ENCODE data around the gene ARMC12. TPM values are rescaled to one million over a fixed set of nuclear protein-coding genes. Genes with fewer than 3 reads are reported as not detected.
A peak's percentile ranks its signal among the peaks of the same experiment; 100 is the strongest.

The ARMC12 gene
- total and polyA plus RNA-seq, 2 of the 13 experiments (the other 11 are each of a cell fraction or from before 2014, with no cell fraction given), result 1.3 TPM; not detected in 1

DNA sequence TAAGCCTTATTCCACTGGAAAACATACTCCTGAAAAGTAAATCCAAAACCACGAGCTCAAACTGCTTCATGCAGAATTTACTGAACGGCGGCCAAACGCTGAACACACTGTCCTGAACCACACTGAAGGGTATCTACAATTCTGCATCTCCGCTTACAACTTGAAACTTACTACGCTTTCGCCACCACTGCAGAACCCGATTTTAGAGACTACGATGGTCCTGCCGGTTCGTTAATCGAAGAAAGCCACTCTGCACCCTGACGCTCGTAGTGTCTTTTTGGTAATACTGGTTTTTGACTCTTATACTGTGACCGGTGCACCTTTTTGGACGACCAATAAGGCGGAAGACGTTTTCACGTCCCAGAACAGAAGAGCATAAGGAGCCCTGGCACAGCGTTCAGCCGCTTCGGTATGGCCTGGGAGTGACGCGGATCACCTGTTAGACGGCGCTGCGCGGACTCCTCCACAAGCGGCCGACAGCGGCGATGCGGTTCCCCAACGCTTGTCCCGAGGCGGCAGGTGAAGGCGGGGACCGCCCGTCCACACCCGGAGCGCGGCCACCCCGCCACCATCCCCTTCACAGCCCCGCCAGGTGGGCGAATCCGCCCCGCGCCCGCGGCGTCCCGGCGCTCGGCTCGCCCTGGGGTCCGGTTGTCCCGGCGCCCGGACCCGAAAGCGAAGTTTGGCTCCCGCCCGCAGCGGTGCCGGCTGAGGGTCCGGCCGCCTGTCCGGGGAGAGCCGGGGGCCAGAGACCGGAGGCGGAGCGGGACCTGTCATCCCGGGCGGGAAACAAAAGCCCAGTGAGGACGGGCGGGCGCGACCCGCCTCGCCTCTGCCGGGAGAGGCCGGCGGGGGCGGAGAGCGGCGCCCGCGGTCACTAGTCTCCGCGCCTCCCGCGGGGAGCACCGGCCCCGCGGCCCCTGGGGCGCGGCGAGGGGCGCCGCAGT is 48.9 kb upstream of the ARMC12 start (continued):
- TF ChIP-seq, protein P1, sequence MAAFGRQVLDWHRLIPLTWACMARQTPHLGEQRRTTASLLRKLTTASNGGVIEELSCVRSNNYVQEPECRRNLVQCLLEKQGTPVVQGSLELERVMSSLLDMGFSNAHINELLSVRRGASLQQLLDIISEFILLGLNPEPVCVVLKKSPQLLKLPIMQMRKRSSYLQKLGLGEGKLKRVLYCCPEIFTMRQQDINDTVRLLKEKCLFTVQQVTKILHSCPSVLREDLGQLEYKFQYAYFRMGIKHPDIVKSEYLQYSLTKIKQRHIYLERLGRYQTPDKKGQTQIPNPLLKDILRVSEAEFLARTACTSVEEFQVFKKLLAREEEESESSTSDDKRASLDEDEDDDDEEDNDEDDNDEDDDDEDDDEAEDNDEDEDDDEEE (CRISPR knock-in tag; IDR thresholded peaks at IDR 0.05), result no peak
- TF ChIP-seq ZNF83 (CRISPR knock-in tag; IDR thresholded peaks at IDR 0.05; ENCODE audit: borderline replicate concordance), result no peak
- TF ChIP-seq ZNF503 (CRISPR knock-in tag; IDR thresholded peaks at IDR 0.05), result no peak; the same call in 1 of the 2 replicates
- no peak for TF ChIP-seq EEA1 (CRISPR knock-in tag; IDR thresholded peaks at IDR 0.05; ENCODE audit: borderline replicate concordance)
- TF ChIP-seq U2AF1 (optimal IDR thresholded peaks at IDR 0.05; ENCODE audit: low read depth, low read length), result no peak
- no peak for TF ChIP-seq TRIM22 (IDR thresholded peaks at IDR 0.05)
- TF ChIP-seq, protein P2, sequence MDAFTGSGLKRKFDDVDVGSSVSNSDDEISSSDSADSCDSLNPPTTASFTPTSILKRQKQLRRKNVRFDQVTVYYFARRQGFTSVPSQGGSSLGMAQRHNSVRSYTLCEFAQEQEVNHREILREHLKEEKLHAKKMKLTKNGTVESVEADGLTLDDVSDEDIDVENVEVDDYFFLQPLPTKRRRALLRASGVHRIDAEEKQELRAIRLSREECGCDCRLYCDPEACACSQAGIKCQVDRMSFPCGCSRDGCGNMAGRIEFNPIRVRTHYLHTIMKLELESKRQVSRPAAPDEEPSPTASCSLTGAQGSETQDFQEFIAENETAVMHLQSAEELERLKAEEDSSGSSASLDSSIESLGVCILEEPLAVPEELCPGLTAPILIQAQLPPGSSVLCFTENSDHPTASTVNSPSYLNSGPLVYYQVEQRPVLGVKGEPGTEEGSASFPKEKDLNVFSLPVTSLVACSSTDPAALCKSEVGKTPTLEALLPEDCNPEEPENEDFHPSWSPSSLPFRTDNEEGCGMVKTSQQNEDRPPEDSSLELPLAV (CRISPR knock-in tag; conservative IDR thresholded peaks at IDR 0.05; ENCODE audit: low read depth), result no peak
- TF ChIP-seq CBFB (CRISPR knock-in tag; IDR thresholded peaks at IDR 0.05), result no peak
- TF ChIP-seq MXD4 (CRISPR knock-in tag; IDR thresholded peaks at IDR 0.05), result no peak
- TF ChIP-seq ONECUT2 (CRISPR knock-in tag; IDR thresholded peaks at IDR 0.05), result no peak; the same call in 1 of the 2 replicates
- TF ChIP-seq ATF1 (CRISPR knock-in tag; IDR thresholded peaks at IDR 0.05), result no peak
- no peak for TF ChIP-seq TP53 (CRISPR knock-in tag; conservative IDR thresholded peaks at IDR 0.05)
- TF ChIP-seq, protein P3, sequence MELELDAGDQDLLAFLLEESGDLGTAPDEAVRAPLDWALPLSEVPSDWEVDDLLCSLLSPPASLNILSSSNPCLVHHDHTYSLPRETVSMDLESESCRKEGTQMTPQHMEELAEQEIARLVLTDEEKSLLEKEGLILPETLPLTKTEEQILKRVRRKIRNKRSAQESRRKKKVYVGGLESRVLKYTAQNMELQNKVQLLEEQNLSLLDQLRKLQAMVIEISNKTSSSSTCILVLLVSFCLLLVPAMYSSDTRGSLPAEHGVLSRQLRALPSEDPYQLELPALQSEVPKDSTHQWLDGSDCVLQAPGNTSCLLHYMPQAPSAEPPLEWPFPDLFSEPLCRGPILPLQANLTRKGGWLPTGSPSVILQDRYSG (CRISPR knock-in tag; IDR thresholded peaks at IDR 0.05), result no peak
- no peak for TF ChIP-seq ZNF746 (CRISPR knock-in tag; IDR thresholded peaks at IDR 0.05)
- TF ChIP-seq POLR2AphosphoS2 (IDR thresholded peaks at IDR 0.05; ENCODE audit: low read depth, low read length), result no peak
- TF ChIP-seq, protein P4, sequence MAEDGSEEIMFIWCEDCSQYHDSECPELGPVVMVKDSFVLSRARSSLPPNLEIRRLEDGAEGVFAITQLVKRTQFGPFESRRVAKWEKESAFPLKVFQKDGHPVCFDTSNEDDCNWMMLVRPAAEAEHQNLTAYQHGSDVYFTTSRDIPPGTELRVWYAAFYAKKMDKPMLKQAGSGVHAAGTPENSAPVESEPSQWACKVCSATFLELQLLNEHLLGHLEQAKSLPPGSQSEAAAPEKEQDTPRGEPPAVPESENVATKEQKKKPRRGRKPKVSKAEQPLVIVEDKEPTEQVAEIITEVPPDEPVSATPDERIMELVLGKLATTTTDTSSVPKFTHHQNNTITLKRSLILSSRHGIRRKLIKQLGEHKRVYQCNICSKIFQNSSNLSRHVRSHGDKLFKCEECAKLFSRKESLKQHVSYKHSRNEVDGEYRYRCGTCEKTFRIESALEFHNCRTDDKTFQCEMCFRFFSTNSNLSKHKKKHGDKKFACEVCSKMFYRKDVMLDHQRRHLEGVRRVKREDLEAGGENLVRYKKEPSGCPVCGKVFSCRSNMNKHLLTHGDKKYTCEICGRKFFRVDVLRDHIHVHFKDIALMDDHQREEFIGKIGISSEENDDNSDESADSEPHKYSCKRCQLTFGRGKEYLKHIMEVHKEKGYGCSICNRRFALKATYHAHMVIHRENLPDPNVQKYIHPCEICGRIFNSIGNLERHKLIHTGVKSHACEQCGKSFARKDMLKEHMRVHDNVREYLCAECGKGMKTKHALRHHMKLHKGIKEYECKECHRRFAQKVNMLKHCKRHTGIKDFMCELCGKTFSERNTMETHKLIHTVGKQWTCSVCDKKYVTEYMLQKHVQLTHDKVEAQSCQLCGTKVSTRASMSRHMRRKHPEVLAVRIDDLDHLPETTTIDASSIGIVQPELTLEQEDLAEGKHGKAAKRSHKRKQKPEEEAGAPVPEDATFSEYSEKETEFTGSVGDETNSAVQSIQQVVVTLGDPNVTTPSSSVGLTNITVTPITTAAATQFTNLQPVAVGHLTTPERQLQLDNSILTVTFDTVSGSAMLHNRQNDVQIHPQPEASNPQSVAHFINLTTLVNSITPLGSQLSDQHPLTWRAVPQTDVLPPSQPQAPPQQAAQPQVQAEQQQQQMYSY (CRISPR knock-in tag; IDR thresholded peaks at IDR 0.05), result no peak; the same call in 1 of the 2 replicates
- peak; percentile 78; the same call in 1 of the 2 replicates for TF ChIP-seq KDM5B (CRISPR knock-in tag; IDR thresholded peaks at IDR 0.05; ENCODE audit: borderline replicate concordance)
- no peak; the same call in 1 of the 2 replicates for TF ChIP-seq ZNF235 (CRISPR knock-in tag; IDR thresholded peaks at IDR 0.05; ENCODE audit: borderline replicate concordance)

Measured in HepG2 (cell line).